Hematopoietic multipotent progenitor cell treated with erythropoietin and hydrocortisone succinate and interleukin-3 and kit ligand, for 4 days (in vitro differentiated cells): ENCODE data around the gene IL32.
"Not testable (repeated sequence)": the region's sequence is repeated elsewhere in the genome, so short reads cannot be mapped to it uniquely, and the experiment has no call there.

Source experiments
- DNase-seq: peaks from one replicate; pipeline ENCODE4 v3.0.0-alpha.2; 2015

The IL32 gene

GRCh38 chr16:3053330-3053710 is 12.1 kb upstream of the IL32 start:
- not testable (repeated sequence) for DNase-seq

GRCh38 chr16:3054965-3055733 is 10.3 kb upstream of the IL32 start:
- DNase-seq, result peak; percentile 78

- not testable (repeated sequence) for DNase-seq
Observed at GRCh38 chr16:3055734-3056115, 9.7 kb upstream of the IL32 start.

- DNase-seq, result no peak
Observed at GRCh38 chr16:3056336-3057180, 8.9 kb upstream of the IL32 start.

- no peak for DNase-seq
Observed at GRCh38 chr16:3057181-3058138, 8.0 kb upstream of the IL32 start.

- DNase-seq, result peak; percentile 70
Observed at GRCh38 chr16:3058139-3059030, 7.1 kb upstream of the IL32 start.

GRCh38 chr16:3059041-3059722 is 6.3 kb upstream of the IL32 start:
- peak; percentile 92 for DNase-seq

GRCh38 chr16:3059723-3060242 is 5.7 kb upstream of the IL32 start:
- DNase-seq, result no peak

GRCh38 chr16:3060339-3061127 is 4.9 kb upstream of the IL32 start:
- no peak for DNase-seq

- no peak for DNase-seq
Observed at GRCh38 chr16:3062553-3062952, 2.9 kb upstream of the IL32 start.

- DNase-seq, result no peak
Observed at GRCh38 chr16:3063625-3064386, 1.6 kb upstream of the IL32 start.

GRCh38 chr16:3065742-3066439 is 451 bp downstream of the IL32 start:
- DNase-seq, result no peak

GRCh38 chr16:3066440-3066748 is 954 bp downstream of the IL32 start:
- no peak for DNase-seq

GRCh38 chr16:3068487-3068886 is 3.0 kb downstream of the IL32 start:
- DNase-seq, result no peak

- not testable (repeated sequence) for DNase-seq
Observed at GRCh38 chr16:3069146-3069545, 3.7 kb downstream of the IL32 start.

GRCh38 chr16:3070608-3071111 is 5.2 kb downstream of the IL32 start:
- DNase-seq, result no peak

- no peak for DNase-seq
Observed at GRCh38 chr16:3071655-3072054, 6.2 kb downstream of the IL32 start.

GRCh38 chr16:3072148-3072547 is 6.7 kb downstream of the IL32 start:
- DNase-seq, result not testable (repeated sequence)
